Measurements from ENCODE around the gene SERPINA12. TPM values are rescaled to one million over a fixed set of nuclear protein-coding genes. Genes with fewer than 3 reads are reported as not detected.

The SERPINA12 gene
- total and polyA plus RNA-seq, 2 of the 13 experiments (the other 11 are each of a cell fraction or from before 2014, with no cell fraction given): 0.08 TPM; not detected in 1

DNA sequence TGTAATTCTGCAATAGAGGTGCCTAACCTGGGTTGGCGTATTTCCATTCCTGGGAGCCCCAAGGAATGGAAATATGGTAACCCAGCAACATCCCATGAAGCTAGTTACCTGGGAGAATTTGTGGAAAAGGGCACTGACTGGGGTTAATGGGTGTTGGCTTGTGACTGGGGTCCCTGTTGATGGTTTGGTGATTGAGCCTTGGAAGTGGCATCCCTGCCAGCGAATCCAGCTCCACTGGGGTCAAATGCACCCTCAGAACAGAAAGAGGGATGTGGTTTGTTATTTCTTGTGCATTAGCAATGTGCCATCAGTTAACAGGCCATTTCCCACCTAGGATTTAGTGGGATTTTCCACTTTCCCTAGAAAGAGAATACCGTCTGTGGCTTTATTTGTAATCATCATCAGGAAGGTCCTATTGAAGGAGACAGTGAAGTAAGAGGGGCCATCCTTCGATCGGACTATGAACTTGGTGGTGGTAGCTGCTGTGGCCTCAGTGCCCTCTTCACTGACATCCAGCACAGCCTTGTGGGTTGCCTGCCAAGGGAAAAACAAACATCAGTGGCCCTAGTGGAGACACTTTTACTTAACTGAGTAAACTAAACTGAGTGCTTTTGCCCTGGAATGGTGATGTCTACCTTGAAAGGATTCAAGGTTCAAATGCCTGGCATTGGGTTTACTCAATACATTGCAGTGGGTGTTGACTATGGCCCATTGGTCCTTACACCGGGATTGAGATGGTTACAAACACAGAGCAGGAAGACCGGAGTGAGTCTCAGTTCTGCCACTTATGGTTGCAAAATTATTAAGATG lies 46.3 kb downstream of the SERPINA12 start (continued):
- TF ChIP-seq ZNF879 (CRISPR knock-in tag; IDR thresholded peaks at IDR 0.05) (no peak), ZNF775 (CRISPR knock-in tag; IDR thresholded peaks at IDR 0.05; ENCODE audit: borderline replicate concordance) (peak; percentile 61; the same call in 1 of the 2 replicates), TSC22D2 (CRISPR knock-in tag; IDR thresholded peaks at IDR 0.05; ENCODE audit: borderline replicate concordance) (no peak), PCBP2 (optimal IDR thresholded peaks at IDR 0.05; ENCODE audit: low read depth, low read length, poor library complexity, severe bottlenecking) (no peak), NFE2L1 (CRISPR knock-in tag; IDR thresholded peaks at IDR 0.05; ENCODE audit: borderline replicate concordance) (no peak), NCOR1 (IDR thresholded peaks at IDR 0.05; ENCODE audit: borderline replicate concordance, low read length) (peak; percentile 86), ZNF431 (CRISPR knock-in tag; IDR thresholded peaks at IDR 0.05; ENCODE audit: borderline replicate concordance, low read depth) (no peak), U2AF1 (optimal IDR thresholded peaks at IDR 0.05; ENCODE audit: low read depth, low read length) (no peak), SNAPC2 (CRISPR knock-in tag; IDR thresholded peaks at IDR 0.05) (0 out of 2 replicates have a peak, but pooled peaks have one; percentile 20), ZBTB20 (CRISPR knock-in tag; IDR thresholded peaks at IDR 0.05; ENCODE audit: borderline replicate concordance, low read depth) (0 out of 2 replicates have a peak, but pooled peaks have one; percentile 32), CBFB (CRISPR knock-in tag; IDR thresholded peaks at IDR 0.05) (no peak), BCL6 (CRISPR knock-in tag; IDR thresholded peaks at IDR 0.05) (peak; percentile 98), HNRNPL (IDR thresholded peaks at IDR 0.05; ENCODE audit: low read depth, low read length) (peak; percentile 86)
- TF ChIP-seq, protein P1, sequence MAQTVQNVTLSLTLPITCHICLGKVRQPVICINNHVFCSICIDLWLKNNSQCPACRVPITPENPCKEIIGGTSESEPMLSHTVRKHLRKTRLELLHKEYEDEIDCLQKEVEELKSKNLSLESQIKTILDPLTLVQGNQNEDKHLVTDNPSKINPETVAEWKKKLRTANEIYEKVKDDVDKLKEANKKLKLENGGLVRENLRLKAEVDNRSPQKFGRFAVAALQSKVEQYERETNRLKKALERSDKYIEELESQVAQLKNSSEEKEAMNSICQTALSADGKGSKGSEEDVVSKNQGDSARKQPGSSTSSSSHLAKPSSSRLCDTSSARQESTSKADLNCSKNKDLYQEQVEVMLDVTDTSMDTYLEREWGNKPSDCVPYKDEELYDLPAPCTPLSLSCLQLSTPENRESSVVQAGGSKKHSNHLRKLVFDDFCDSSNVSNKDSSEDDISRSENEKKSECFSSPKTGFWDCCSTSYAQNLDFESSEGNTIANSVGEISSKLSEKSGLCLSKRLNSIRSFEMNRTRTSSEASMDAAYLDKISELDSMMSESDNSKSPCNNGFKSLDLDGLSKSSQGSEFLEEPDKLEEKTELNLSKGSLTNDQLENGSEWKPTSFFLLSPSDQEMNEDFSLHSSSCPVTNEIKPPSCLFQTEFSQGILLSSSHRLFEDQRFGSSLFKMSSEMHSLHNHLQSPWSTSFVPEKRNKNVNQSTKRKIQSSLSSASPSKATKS (CRISPR knock-in tag; IDR thresholded peaks at IDR 0.05): no peak
- TF ChIP-seq, protein P2, sequence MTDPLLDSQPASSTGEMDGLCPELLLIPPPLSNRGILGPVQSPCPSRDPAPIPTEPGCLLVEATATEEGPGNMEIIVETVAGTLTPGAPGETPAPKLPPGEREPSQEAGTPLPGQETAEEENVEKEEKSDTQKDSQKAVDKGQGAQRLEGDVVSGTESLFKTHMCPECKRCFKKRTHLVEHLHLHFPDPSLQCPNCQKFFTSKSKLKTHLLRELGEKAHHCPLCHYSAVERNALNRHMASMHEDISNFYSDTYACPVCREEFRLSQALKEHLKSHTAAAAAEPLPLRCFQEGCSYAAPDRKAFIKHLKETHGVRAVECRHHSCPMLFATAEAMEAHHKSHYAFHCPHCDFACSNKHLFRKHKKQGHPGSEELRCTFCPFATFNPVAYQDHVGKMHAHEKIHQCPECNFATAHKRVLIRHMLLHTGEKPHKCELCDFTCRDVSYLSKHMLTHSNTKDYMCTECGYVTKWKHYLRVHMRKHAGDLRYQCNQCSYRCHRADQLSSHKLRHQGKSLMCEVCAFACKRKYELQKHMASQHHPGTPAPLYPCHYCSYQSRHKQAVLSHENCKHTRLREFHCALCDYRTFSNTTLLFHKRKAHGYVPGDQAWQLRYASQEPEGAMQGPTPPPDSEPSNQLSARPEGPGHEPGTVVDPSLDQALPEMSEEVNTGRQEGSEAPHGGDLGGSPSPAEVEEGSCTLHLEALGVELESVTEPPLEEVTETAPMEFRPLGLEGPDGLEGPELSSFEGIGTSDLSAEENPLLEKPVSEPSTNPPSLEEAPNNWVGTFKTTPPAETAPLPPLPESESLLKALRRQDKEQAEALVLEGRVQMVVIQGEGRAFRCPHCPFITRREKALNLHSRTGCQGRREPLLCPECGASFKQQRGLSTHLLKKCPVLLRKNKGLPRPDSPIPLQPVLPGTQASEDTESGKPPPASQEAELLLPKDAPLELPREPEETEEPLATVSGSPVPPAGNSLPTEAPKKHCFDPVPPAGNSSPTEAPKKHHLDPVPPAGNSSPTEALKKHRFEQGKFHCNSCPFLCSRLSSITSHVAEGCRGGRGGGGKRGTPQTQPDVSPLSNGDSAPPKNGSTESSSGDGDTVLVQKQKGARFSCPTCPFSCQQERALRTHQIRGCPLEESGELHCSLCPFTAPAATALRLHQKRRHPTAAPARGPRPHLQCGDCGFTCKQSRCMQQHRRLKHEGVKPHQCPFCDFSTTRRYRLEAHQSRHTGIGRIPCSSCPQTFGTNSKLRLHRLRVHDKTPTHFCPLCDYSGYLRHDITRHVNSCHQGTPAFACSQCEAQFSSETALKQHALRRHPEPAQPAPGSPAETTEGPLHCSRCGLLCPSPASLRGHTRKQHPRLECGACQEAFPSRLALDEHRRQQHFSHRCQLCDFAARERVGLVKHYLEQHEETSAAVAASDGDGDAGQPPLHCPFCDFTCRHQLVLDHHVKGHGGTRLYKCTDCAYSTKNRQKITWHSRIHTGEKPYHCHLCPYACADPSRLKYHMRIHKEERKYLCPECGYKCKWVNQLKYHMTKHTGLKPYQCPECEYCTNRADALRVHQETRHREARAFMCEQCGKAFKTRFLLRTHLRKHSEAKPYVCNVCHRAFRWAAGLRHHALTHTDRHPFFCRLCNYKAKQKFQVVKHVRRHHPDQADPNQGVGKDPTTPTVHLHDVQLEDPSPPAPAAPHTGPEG (CRISPR knock-in tag; IDR thresholded peaks at IDR 0.05): no peak

Data from HepG2 (cell line).